Dendritic cell treated with granulocyte-macrophage colony-stimulating factor and Interleukin-4, amounts not matched to agents 40 ng/mL and 50 ng/mL, for 4 days (primary cell): ENCODE measurements around the gene CEACAM6.
"Not testable (repeated sequence)": the region's sequence is repeated elsewhere in the genome, so short reads cannot be mapped to it uniquely, and the experiment has no call there.

ENCODE experiments used
- H3K27ac Mint-ChIP-seq: one replicate; pipeline ENCODE4 v1.8.0; 2022; ENCODE audit warnings: mild to moderate bottlenecking, mixed read lengths
- H3K27me3 Mint-ChIP-seq: one replicate; pipeline ENCODE4 v1.8.0; 2022; ENCODE audit warnings: mild to moderate bottlenecking, mixed read lengths
- H3K36me3 Mint-ChIP-seq: one replicate; pipeline ENCODE4 v1.8.0; 2022; ENCODE audit warnings: low read depth, mixed read lengths
- H3K4me1 Mint-ChIP-seq: one replicate; pipeline ENCODE4 v1.8.0; 2022; ENCODE audit warnings: low read depth, mixed read lengths
- H3K4me3 Mint-ChIP-seq: one replicate; pipeline ENCODE4 v1.8.0; 2022; ENCODE audit warnings: mild to moderate bottlenecking, moderate library complexity, mixed read lengths
- H3K9me3 Mint-ChIP-seq: one replicate; pipeline ENCODE4 v1.8.0; 2022; ENCODE audit warnings: mixed read lengths
- intact Hi-C: fragments of 100-400 bp; cut with micrococcal nuclease; formaldehyde crosslinking; loops from one replicate; pipeline ENCODE4 v1.15.0; 2022

The CEACAM6 gene

GRCh38 chr19:41767115-41767514, 11.8 kb downstream of the CEACAM6 start:
- no peaks in the 10 kb centered on the region for H3K9me3 Mint-ChIP-seq
- peaks cover 2% of the 10 kb centered on the region for H3K27me3 Mint-ChIP-seq
- no peaks in the 10 kb centered on the region for H3K4me1 Mint-ChIP-seq
- no peaks in the 10 kb centered on the region for H3K36me3 Mint-ChIP-seq
- intact Hi-C loops = no loop called here
- H3K27ac Mint-ChIP-seq = no peak overlapping the region
- no peak overlapping the region for H3K4me3 Mint-ChIP-seq

- H3K9me3 Mint-ChIP-seq, H3K27ac Mint-ChIP-seq, H3K4me1 Mint-ChIP-seq, H3K27me3 Mint-ChIP-seq, intact Hi-C loops, H3K36me3 Mint-ChIP-seq, H3K4me3 Mint-ChIP-seq: not testable (repeated sequence)
Measured at GRCh38 chr19:41768105-41768504, 12.8 kb downstream of the CEACAM6 start.

GRCh38 chr19:41769608-41770007, 14.3 kb downstream of the CEACAM6 start:
- Mint-ChIP-seq H3K4me1 (peaks cover 7% of the 10 kb centered on the region), H3K27me3 (peaks cover 3% of the 10 kb centered on the region)

GRCh38 chr19:41771410-41771809, 16.1 kb downstream of the CEACAM6 start:
- intact Hi-C loops = no loop called here
- no peak overlapping the region for H3K27ac Mint-ChIP-seq
- peaks cover 7% of the 10 kb centered on the region for H3K4me1 Mint-ChIP-seq
- no peaks in the 10 kb centered on the region for H3K36me3 Mint-ChIP-seq
- no peaks in the 10 kb centered on the region for H3K9me3 Mint-ChIP-seq
- peaks cover 3% of the 10 kb centered on the region for H3K27me3 Mint-ChIP-seq
- H3K4me3 Mint-ChIP-seq = no peak overlapping the region

More at GRCh38 chr19:41769608-41770007, 14.3 kb downstream of the CEACAM6 start:
- H3K4me3 Mint-ChIP-seq = no peak overlapping the region
- no peaks in the 10 kb centered on the region for H3K9me3 Mint-ChIP-seq
- no peak overlapping the region for H3K27ac Mint-ChIP-seq
- H3K36me3 Mint-ChIP-seq = no peaks in the 10 kb centered on the region
- intact Hi-C loops = no loop called here

GRCh38 chr19:41774515-41774980, 19.2 kb downstream of the CEACAM6 start:
- intact Hi-C loops = no loop called here
- Mint-ChIP-seq H3K36me3 (no peaks in the 10 kb centered on the region), H3K4me3 (no peak overlapping the region)

GRCh38 chr19:41776700-41777099, 21.4 kb downstream of the CEACAM6 start:
- Mint-ChIP-seq H3K4me1 (peaks cover 7% of the 10 kb centered on the region), H3K9me3 (no peaks in the 10 kb centered on the region), H3K36me3 (no peaks in the 10 kb centered on the region), H3K27me3 (peaks cover 8% of the 10 kb centered on the region), H3K27ac (no peak overlapping the region), H3K4me3 (no peak overlapping the region)
- intact Hi-C loops = no loop called here

More at GRCh38 chr19:41774515-41774980, 19.2 kb downstream of the CEACAM6 start:
- H3K27ac Mint-ChIP-seq = no peak overlapping the region
- H3K27me3 Mint-ChIP-seq = peaks cover 6% of the 10 kb centered on the region
- no peaks in the 10 kb centered on the region for H3K9me3 Mint-ChIP-seq
- peaks cover 7% of the 10 kb centered on the region for H3K4me1 Mint-ChIP-seq

GRCh38 chr19:41783612-41784011, 28.3 kb downstream of the CEACAM6 start:
- Mint-ChIP-seq H3K4me1 (peaks cover 38% of the 10 kb centered on the region), H3K9me3 (no peaks in the 10 kb centered on the region), H3K4me3 (no peak overlapping the region), H3K27me3 (peaks cover 8% of the 10 kb centered on the region), H3K27ac (no peak overlapping the region), H3K36me3 (no peaks in the 10 kb centered on the region)
- intact Hi-C loops = loop anchor here (2.0 kb wide), 1 partner anchor 29 kb away; the partner anchor contains the start of gene CEACAM6

- H3K4me1 Mint-ChIP-seq = peaks cover 38% of the 10 kb centered on the region
- no peak overlapping the region for H3K27ac Mint-ChIP-seq
- peaks cover 13% of the 10 kb centered on the region for H3K27me3 Mint-ChIP-seq
- H3K36me3 Mint-ChIP-seq = no peaks in the 10 kb centered on the region
- intact Hi-C loops = loop anchor here (2.0 kb wide), 1 partner anchor 30 kb away; the partner anchor contains the start of gene CEACAM6
- H3K4me3 Mint-ChIP-seq = no peak overlapping the region
- no peaks in the 10 kb centered on the region for H3K9me3 Mint-ChIP-seq
Measured at GRCh38 chr19:41784312-41784711, 29.0 kb downstream of the CEACAM6 start.

GRCh38 chr19:41784743-41785142, 29.4 kb downstream of the CEACAM6 start:
- H3K9me3 Mint-ChIP-seq = no peaks in the 10 kb centered on the region
- peaks cover 38% of the 10 kb centered on the region for H3K4me1 Mint-ChIP-seq
- no peaks in the 10 kb centered on the region for H3K36me3 Mint-ChIP-seq
- peaks cover 16% of the 10 kb centered on the region for H3K27me3 Mint-ChIP-seq
- H3K4me3 Mint-ChIP-seq = no peak overlapping the region
- intact Hi-C loops = loop anchor here (2.0 kb wide), 1 partner anchor 30 kb away; the partner anchor contains the start of gene CEACAM6
- H3K27ac Mint-ChIP-seq = no peak overlapping the region

GRCh38 chr19:41785653-41786052, 30.3 kb downstream of the CEACAM6 start:
- intact Hi-C loops = loop anchor here (2.0 kb wide), 1 partner anchor 31 kb away; the partner anchor contains the start of gene CEACAM6
- Mint-ChIP-seq H3K4me1 (peaks cover 38% of the 10 kb centered on the region), H3K36me3 (no peaks in the 10 kb centered on the region), H3K27ac (no peak overlapping the region), H3K9me3 (no peaks in the 10 kb centered on the region), H3K27me3 (peaks cover 15% of the 10 kb centered on the region), H3K4me3 (peak overlapping the region; percentile 17)

- Mint-ChIP-seq H3K27me3 (peaks cover 21% of the 10 kb centered on the region), H3K27ac (no peak overlapping the region), H3K9me3 (no peaks in the 10 kb centered on the region), H3K4me3 (no peak overlapping the region), H3K36me3 (no peaks in the 10 kb centered on the region), H3K4me1 (peaks cover 38% of the 10 kb centered on the region)
- intact Hi-C loops = no loop called here
Measured at GRCh38 chr19:41787055-41787454, 31.7 kb downstream of the CEACAM6 start.

- H3K4me3 Mint-ChIP-seq, H3K36me3 Mint-ChIP-seq, H3K27ac Mint-ChIP-seq, H3K9me3 Mint-ChIP-seq, intact Hi-C loops: not testable (repeated sequence)
- H3K4me1 Mint-ChIP-seq = peaks cover 48% of the 10 kb centered on the region
- H3K27me3 Mint-ChIP-seq = peaks cover 31% of the 10 kb centered on the region
Measured at GRCh38 chr19:41788518-41788917, 33.2 kb downstream of the CEACAM6 start.

GRCh38 chr19:41789053-41789452, 33.7 kb downstream of the CEACAM6 start:
- H3K4me3 Mint-ChIP-seq, intact Hi-C loops, H3K9me3 Mint-ChIP-seq, H3K36me3 Mint-ChIP-seq, H3K27ac Mint-ChIP-seq: not testable (repeated sequence)
- Mint-ChIP-seq H3K4me1 (peaks cover 49% of the 10 kb centered on the region), H3K27me3 (peaks cover 31% of the 10 kb centered on the region)

GRCh38 chr19:41792513-41793413, 37.4 kb downstream of the CEACAM6 start:
- H3K9me3 Mint-ChIP-seq = no peaks in the 10 kb centered on the region
- H3K27me3 Mint-ChIP-seq = peaks cover 25% of the 10 kb centered on the region
- H3K36me3 Mint-ChIP-seq = no peaks in the 10 kb centered on the region
- intact Hi-C loops = loop anchor here (1.0 kb wide), 1 partner anchor 29 kb away; no protein-coding TSS in a partner anchor
- H3K4me1 Mint-ChIP-seq = peaks cover 47% of the 10 kb centered on the region
- no peak overlapping the region for H3K27ac Mint-ChIP-seq
- no peak overlapping the region for H3K4me3 Mint-ChIP-seq
